Measurements from ENCODE around the gene ZC3H14.

GRCh38 chr14:88599761-88600439 is 37.1 kb downstream of the ZC3H14 start:
- TF ChIP-seq ZBTB7A (tag by site-specific recombination; IDR thresholded peaks at IDR 0.05; ENCODE audit: low read depth) (no peak), ZNF571 (tag by site-specific recombination; IDR thresholded peaks at IDR 0.05) (no peak), YY1 (tag by site-specific recombination; IDR thresholded peaks at IDR 0.05) (no peak)
- TF ChIP-seq, protein P1, sequence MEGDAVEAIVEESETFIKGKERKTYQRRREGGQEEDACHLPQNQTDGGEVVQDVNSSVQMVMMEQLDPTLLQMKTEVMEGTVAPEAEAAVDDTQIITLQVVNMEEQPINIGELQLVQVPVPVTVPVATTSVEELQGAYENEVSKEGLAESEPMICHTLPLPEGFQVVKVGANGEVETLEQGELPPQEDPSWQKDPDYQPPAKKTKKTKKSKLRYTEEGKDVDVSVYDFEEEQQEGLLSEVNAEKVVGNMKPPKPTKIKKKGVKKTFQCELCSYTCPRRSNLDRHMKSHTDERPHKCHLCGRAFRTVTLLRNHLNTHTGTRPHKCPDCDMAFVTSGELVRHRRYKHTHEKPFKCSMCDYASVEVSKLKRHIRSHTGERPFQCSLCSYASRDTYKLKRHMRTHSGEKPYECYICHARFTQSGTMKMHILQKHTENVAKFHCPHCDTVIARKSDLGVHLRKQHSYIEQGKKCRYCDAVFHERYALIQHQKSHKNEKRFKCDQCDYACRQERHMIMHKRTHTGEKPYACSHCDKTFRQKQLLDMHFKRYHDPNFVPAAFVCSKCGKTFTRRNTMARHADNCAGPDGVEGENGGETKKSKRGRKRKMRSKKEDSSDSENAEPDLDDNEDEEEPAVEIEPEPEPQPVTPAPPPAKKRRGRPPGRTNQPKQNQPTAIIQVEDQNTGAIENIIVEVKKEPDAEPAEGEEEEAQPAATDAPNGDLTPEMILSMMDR (tag by site-specific recombination; IDR thresholded peaks at IDR 0.05) = no peak

Data from HEK293 (cell line).